H4 (cell line): ENCODE measurements around the gene TRPM8. TPM values are rescaled to one million over a fixed set of nuclear protein-coding genes. Genes with fewer than 3 reads are reported as not detected.
"Not testable (repeated sequence)": the region's sequence is repeated elsewhere in the genome, so short reads cannot be mapped to it uniquely, and the experiment has no call there.

Experiments
- DNase-seq: peaks from one replicate; pipeline ENCODE4 v3.0.0-alpha.2; 2015; ENCODE audit warnings: low spot score
- total RNA-seq: library from RNA; depleted of rRNA; stranded (reverse); fragments of >200 nt; shearing (Covaris generic); gene quantifications from 2 replicates; pipeline ENCODE4 v1.2.3, GENCODE V29; 2014; rRNA removed

Gene TRPM8
- 1.3 and 7.6 TPM in 2 replicates for total RNA-seq

DNA sequence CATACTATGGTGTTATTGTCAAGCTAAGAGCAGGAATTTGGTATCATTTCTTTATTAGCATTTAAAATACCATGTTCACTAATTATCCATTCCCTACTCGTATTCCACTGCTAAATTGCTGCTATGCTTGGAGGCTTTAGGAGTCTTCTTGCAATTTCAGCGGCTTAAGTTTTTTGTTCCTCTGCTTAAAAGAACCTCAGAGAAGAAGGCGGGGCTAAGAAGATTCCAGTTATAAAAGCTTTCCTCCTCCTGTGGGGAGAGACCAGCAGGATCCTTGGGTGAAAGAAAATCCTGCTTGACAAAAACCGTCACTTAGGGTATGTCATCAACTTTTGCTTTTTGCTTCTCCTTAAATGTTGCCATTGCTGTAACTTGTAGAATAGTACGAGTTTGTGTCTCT is at the start of gene TRPM8:
TSS of gene TRPM8 (plus strand) at position 258 of the 400 bp plus-strand sequence. CDS start 9,165 bp downstream, outside the sequence.
- no peak for DNase-seq

DNA sequence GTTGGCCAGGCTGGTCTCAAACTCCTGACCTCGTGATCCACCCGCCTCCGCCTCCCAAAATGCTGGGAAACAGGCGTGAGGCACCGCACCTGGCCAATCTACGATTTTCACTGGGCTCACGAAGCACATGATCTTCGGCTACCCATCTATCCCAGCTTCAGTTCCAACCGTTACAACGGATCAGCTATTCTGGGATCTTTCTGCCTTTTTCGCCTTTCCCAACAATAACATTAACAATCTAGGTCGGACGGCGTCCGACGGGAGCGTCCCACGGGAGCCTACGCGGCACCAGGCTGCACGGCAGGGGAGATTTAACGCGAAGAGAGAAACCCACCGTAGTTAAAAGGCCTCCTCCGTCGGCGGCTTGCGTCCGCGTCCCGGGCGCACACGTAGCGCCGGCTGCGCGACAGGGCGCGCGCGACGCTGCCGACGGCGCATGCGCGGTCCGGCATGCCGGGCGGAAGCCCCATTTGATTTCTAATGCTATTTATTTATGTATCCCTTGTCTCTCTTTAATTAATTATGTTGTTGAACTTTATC is 49.1 kb upstream of the TRPM8 start, which contains the start of gene MSL3B:
TSS of gene MSL3B (minus strand) at position 394 of the 540 bp plus-strand sequence.
- DNase-seq: no peak

DNA sequence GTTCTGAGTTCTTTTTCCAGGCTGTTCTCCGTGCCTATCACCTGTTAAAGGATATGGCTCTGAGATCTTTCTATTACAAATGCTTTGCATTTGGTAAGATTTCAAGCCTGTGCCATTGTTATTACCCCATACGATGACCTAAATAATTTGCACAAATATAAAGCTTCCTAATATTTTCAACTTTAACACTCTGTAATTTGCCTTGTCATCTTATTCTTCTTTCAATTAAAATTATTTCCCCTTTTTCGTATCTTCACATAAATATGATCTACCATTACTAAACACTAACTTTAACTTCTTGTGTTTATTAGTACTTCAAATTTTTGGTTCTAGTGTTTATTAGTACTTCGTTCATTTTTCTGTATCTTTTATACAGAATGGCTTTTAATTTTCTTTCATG is 45.7 kb upstream of the TRPM8 start:
- no peak for DNase-seq

DNA sequence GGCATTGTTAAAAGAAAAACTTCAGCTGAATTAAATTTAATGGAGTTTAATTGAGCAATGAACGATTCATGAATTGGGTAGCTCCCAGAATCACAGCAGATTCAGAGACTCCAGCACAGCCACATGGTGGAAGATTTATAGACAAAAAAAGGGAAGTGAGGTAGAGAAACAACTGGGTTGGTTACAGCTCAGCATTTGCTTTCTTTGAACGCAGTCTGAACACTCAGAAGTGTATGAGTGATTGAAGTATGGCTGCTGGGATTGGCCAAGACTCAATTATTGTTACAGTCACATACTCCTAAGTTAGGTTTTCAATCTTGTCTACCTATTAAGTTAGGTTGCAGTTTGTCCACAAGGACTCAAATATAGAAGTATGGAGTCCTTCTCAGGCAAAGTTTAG is 45.0 kb upstream of the TRPM8 start:
- not testable (repeated sequence) for DNase-seq

DNA sequence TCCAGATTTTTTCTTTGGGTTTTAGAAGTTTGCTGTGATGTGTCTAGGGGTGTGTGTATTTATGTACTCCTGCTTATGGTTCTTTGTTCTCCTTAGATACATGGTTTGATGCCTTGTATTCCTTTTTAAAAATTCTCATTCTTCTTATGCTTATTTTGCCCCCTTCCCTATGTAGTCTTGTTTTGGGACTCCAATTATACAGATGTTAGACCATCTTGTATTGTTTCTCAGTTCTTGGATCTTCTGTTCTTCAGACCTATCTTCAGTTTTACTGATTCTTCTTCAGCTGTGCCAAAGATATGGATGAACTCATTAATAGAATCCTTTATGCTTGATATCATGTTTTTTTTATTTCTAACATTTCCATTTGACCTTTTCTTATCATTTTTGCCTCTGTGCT is 34.8 kb upstream of the TRPM8 start:
- no peak for DNase-seq

DNA sequence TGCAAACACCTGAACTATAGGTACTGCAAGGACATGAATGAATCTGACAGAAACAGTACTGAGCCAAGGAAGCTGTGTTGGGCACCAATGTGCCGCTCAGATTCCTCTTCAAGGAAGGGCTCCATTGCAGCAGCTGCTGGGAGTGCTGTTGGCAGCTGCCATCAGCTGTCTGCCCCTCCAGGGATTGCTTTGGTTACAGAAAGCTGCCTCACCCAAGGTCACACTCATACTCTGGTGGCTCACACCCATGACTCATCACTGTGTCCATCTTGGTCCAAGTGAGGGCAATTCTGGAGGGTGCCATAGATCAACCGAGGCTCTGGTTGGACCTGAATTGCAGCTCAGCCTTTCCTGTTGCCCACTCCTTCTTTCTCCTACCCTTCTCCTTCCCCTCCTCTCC is 24.4 kb upstream of the TRPM8 start:
- DNase-seq: no peak

DNA sequence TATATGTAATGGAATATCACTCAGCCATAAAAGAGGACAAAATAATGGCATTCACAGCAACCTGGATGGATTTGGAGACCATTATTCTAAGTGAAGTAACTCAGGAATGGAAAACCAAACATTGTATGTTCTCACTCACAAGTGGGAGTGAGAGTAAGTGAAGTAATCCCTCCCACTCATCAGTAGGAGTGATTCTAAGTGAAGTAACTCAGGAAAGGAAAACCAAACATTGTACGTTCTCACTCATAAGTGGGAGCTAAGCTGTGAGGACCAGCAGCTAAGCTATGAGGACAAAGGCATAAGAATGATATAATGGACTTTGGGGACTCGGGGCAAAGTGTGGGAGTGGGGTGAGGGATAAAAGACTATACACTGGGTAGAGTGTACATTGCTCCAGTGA is 20.9 kb upstream of the TRPM8 start:
- not testable (repeated sequence) for DNase-seq

DNA sequence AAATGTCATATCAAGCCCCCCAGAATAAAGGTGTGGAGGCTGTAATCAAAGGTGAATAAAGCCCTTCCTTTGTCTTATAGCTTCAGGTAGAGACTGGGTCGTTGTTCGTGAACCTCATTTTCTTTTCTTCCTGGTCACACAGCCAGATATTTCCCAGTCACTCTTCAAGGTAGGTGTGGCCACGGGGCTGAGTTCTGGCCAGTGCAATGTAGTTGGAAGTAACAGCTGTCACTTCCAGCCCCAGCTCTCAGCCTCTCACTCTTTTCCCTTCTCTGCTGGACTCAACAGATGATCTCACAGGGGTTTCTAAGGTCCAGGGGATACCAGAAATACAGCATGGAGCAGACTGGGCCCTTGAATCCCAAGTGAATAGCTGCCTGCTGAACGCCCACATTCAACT is 15.8 kb upstream of the TRPM8 start:
- DNase-seq: no peak

DNA sequence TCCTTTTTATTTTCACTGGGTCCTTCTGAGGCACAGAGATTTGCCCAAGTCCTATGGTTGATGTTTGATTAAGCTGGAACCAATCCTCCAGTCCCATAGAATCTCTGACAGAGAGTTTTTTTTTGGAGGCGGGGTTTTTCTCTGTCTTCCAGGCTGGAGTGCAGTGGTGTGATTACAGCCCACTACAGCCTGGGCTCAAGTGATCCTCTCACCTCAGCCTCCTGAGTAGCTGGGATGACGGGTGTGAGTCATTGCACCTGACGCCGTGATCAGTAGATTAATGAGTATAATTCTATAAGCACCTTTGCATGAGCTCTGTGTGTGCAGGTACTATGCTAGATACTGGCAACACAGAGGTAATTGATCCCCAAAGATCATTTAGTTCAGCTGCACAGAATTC is 15.3 kb upstream of the TRPM8 start:
- no peak for DNase-seq

DNA sequence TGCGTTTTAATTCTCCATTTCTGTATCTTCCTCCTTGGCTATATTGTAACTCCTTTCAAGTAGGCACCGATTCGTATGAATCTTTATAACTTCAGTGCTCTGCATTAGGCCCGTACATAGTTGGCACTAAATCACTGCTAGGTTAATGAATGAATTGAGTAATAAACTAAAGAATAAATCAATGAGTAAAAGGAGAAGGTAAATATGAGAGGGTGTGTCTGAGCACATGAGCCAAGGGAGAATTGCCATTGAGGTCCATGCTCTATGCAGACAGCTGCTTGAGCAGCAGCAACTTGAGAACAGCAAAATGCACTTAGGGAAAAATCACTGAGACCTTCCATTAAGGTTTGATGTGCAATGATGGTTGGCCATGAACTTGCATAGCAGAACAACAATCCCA is 11.2 kb upstream of the TRPM8 start:
- DNase-seq: no peak

DNA sequence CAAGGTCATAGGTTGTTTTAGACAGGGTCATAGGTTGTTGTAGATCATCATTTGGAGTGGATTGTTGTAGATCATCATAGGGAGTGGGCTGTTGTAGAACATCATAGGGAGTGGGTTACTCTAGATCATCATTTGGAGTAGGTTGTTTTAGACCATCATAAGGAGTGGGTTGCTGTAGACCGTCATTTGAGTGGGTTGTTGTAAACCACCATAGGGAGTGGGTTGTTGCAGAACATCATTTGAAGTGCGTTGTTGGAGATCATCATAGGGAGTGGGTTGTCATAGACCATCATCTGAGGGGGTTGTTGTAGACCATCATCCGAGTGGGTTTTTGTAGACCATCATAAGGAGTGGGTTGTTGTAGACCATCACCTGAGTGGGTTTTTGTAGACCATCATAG is 9.5 kb upstream of the TRPM8 start:
- no peak for DNase-seq

DNA sequence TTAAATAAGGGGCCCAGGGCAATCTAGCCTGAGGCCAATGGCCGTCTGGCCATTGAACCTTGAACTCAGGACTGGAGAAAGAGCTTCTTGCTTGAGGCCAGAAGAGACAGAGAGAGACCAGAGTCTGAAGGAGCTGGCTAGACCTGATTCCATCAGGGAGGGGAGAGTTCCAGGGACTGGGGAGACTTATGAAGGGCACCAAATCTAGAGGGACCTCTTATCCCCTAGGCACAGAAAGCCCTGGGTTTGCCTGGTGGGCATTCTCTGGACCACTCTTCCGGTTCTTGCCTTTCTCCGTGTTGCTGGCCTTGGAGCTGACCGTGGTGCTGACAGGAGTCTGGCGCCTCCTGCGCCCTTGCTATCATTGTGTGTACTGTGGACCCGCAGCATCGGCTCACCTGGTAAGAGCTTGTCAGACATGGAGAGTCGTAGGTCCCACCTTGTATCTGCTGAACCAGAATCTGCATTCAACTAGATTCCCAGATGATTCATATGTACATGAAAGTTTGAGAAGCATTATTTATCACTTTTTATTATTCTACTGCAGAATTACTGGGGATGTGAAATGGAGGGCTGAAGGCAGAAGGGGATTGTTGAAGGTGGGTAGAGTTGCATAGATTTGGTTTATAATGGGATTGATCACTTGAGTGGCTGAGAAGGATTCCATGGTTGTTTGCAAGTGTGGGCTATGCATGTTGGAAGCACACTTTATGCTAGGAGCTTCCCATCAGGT is 4.3 kb upstream of the TRPM8 start:
- DNase-seq: no peak

DNA sequence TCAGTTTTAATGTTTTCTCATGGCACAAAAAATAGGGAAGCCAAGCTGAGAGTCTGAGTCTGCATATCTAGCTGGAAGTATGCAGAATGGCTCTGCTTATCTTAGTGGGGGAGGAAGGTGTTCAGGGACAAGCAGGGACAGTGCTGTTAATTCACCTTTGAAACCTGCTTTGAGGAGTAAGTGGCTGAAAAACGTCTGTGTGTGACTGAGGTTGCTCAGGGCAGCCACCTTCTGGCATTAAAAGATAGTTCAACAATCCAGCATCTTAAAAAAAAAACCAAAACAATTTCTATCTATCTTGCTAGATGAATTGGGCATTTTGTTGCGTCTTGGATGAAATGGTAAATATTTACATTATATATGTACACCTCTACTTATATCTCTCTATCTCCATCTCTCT is 2.0 kb upstream of the TRPM8 start:
- DNase-seq: no peak

DNA sequence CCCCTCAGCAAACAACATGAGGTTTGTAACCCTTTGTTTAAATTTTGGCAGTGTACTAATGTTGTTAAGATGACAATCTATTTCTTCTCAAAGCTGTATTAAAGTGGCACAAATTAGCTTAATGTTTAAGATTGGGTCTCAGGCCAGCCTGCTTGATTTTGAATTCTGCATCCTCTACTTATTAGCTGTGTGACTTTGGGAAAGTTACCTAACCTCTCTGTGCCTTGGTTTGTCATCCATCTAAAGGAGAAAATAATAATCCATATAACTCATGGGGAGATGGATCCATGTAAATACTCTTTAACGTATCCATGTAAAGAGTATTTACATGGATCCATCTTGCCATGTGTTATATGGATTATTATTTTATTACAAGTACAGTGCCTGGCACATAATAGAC is 2.1 kb downstream of the TRPM8 start:
- DNase-seq: no peak

DNA sequence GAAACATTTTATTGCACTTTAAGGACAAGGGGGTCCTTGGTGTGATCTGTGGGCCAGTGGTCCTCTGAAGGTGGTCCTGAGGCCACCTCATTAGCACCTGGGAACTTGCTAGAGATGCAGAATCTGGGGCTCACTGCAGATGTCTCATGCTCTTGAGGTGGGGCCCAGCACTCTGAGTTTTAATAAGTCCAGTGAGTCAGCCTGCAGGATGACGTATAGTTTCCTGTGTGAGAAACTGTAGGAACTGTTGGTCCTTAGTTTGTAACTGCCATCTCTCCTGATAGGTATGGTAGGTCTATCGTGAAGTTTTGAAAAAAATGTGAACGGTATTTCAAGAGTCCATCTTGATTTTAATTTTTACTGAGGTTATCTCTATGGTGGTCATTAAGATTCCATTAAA is 2.8 kb downstream of the TRPM8 start:
- DNase-seq: peak; percentile 68

DNA sequence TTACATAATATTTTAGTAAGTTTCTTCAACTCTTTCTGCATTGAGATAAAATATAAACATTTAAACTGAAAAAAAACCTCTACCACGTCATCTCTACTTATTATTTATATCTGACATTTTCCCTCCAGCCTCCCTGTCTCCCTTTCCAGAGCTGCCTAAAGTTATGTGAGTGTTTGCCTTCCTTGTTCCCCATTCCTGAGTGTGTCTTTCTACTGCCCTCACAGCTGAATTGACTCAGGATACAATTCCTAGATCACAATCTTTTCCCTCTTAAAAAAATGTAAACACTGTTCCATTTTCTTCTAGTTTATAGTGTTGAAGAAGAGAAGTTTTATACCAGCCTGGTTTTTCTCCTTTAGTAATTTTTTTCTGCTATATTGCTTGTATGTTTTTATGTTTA is 5.3 kb downstream of the TRPM8 start:
- DNase-seq: no peak

DNA sequence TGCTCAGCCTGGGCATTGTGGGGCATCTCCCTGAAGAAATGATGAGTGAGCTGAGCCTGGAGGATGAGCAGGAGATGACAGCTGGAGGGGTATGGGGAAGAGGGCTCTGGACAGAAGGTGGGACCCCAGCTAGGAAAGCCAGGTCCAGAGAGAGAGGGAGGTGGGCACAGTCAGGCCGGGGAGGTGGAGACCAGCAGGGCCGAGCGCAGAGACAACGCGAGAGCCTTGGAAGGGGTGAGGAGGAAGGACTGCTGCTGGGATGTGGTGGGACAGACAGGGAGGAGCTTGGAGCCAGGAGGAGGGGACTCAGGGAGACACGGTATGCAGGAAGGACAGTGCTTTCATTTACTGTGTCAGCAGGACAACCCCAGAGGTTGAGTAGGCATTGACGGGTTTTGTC is 8.2 kb downstream of the TRPM8 start:
- no peak for DNase-seq

DNA sequence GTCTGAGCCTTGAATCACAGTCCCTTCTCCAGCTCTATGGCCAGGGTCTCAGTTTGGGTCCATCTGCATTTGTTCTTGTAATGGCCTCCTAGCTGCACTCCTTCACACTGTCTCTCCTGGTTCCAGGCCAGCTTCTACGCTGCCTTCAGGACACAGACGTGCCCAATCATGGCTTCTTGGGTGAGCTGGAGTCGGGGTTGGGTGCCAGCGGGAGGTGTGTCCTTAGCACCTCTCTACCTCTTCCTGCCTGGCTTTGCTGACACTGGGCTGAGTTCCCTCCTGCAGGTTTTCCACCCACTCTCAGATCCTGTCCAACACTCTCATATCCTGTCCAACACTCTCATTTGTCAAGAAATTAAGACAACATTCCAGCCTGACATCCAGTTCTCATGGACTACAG is 9.6 kb downstream of the TRPM8 start:
- DNase-seq: no peak

DNA sequence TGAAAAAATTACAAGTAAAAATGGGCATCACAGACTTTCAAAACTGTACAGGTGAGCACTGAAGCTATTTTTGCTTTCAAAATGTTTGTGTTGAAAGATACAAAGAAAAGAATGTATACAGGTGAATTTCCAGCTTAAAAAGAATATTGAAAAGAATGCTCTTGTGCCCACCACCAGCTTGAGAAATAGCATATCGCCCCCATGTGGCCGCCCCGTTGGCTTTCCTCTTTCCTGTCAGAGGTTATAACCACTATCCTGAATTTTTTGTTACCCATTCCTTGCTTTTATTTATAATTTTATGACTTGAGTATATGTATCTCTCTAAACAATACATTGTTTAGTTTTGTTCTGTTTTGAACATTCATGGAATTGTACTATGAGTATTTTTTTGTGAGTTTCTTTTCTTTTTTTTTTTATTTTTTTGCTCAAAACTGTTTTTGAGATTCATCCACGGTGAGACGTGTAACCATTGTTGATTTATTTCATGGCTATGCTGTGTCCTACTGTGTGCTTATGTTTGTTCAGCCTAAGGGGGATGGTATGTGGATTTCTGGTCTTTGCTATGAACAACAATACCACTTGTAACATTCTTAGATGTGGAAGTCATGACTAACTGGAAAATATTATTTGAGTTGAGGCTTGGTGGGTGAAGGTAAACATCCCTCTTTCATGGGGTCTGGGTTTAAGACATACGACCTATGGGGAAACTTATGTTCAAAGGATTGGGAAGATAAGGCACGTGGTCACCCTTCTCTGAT is 11.6 kb downstream of the TRPM8 start:
- DNase-seq: peak; percentile 21

DNA sequence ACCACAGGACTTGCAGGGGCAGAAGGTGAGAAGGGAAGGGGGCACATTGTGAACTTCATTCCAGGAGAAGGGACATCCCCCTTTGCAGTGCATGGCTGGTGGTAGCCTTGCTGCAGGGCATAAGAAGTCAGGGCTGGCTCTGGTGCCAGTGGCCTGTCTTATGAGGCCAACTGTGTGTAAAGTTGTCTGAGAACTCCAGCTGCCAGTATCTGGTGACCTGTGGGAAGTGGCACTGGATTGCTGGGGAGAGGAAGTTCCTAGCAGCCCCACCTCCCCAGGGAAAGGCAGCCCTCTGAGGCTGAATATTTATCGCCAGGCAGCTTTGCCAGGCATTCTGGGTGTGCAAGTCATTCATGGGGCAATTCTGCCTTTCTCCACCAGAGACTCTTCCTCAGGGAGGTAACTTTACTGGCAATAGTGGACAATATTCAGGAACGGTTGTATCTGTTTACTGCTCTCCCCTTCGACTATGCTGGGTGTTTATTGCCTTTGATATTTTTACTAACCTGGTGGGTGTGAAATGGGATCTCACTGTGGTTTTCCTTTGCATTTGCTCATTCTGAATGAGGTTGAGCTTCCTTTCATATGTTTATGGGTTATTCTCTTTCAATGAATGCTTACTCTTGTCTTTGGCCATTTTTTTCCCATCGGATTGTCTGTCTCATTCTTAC is 12.3 kb downstream of the TRPM8 start:
- DNase-seq: peak; percentile 82

DNA sequence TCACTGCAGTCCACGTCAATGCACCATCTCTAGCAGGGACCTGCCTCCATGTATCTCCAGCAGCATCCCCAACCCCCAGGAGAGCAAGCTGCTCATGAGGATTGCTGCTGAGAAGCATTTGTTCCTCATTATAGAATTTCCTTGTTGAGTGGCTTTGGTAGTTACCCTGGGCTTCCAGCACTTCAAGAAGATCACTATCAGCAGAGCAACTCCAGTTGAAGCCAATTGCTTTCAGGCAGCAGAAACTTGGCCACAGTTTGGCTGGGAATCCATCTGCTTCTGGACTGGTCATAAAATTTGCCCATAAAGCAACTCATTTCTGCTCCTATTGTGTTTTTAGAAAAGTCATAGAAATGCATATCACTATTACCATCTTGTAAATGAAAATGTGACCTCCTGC is 17.4 kb downstream of the TRPM8 start:
- DNase-seq: no peak

DNA sequence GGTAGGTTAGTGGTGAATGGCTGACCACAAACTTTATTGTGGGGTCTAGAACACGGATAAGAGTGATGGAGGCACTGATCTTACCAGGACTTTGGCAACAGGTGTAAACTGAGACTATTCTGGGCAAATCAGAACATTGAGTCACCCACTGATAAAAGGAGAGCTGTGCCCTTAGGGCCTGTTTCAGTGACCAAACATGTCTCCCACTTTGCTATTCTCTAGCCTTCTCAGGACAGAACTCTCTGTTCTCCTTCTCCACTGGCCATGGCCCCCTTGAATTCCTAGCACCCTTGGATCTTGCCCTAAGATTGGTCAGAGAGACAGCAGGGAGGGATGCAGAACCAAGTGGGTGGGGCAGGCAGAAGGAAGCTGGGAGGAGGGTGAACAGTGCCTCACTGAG is 18.3 kb downstream of the TRPM8 start:
- no peak for DNase-seq
